Adrenal gland (tissue), 12 donors: ENCODE data around the gene AP2A1. TPM values are rescaled to one million over a fixed set of nuclear protein-coding genes. Genes with fewer than 3 reads are reported as not detected.

ENCODE experiments used
- DNase-seq, 7 donors: peaks; one replicate each; pipeline ENCODE4 v3.0.0-alpha.2; 2019 to 2020
- H3K27ac ChIP-seq, 5 donors: fragments of 200-600 bp; sonication (generic) in 4 of 5; 1 replicate in 3 of 5; 2 replicates in 2 of 5; pipeline versions ENCODE4 v1.5.1 to v1.8.0; 2016 to 2020; ENCODE audit warnings: mild to moderate bottlenecking in 1 of 5
- H3K27me3 ChIP-seq: fragments of 200-600 bp; 2 replicates; pipeline ENCODE4 v1.8.0; 2021
- H3K36me3 ChIP-seq, 2 donors: fragments of 200-600 bp; replicated peaks in 1 of 2; 1 replicate in 1 of 2; 2 replicates in 1 of 2; pipeline versions ENCODE4 v1.5.1 to v1.8.0; 2018 to 2022
- H3K4me1 ChIP-seq, 2 donors: fragments of 200-600 bp; replicated peaks in 1 of 2; 1 replicate in 1 of 2; 2 replicates in 1 of 2; pipeline versions ENCODE4 v1.5.1 to v1.8.0; 2018 to 2021
- H3K4me3 ChIP-seq, 4 donors: fragments of 200-600 bp; sonication (generic) in 3 of 4; one replicate each; pipeline ENCODE4 v1.5.1; 2016 to 2018
- H3K9me3 ChIP-seq, 3 donors: fragments of 200-600 bp; sonication (generic) in 1 of 3; replicated peaks in 1 of 3; 1 replicate in 2 of 3; 2 replicates in 1 of 3; pipeline versions ENCODE4 v1.5.1 to v1.8.0; 2016 to 2021
- POLR2A ChIP-seq, 2 donors: fragments of 450-650 bp; IDR thresholded peaks; one replicate each; pipeline ENCODE4 v1.6.1; 2017; ENCODE audit warnings: antibody characterized with exemption in 2 of 2, mild to moderate bottlenecking in 2 of 2, moderate library complexity in 1 of 2
- WGBS, 4 donors: extraction: QIAGEN DNeasy Blood & Tissue Kit in 2 of 4; methylation state at CpG; one replicate each; pipeline versions ENCODE4 v1.1.5 to v1.1.7; 2013 to 2017; 5-methylcytosine and 5-hydroxymethylcytosine counted together
- intact Hi-C, 2 donors: fragments of 100-400 bp; cut with DNase I; formaldehyde crosslinking; loops; one replicate each; pipeline versions ENCODE4 v1.14.1 to v1.15.0; 2022 to 2023
- polyA plus RNA-seq, 3 donors: library from polyadenylated mRNA; stranded (reverse); fragments of 200-250 nt in 2 of 3; fragments of 350-450 nt in 1 of 3; fragmentation: Illumina TruSeq in 1 of 3; extraction: RNeasy Lipid Tissue Mini Kit (QIAGEN cat#74804) in 1 of 3; gene quantifications; one replicate each; pipeline ENCODE4 v1.2.3, GENCODE V29; 2013 to 2014
- total RNA-seq, 9 donors: library from RNA; depleted of rRNA in 4 of 9; stranded (reverse); fragments of >200 nt in 4 of 9; fragments of 120-200 nt in 1 of 9; fragmentation: NEBNext Ultra II Directional in 1 of 9; extraction: Animal tissue kit (Norgen Biotek cat#: 25700) in 1 of 9; gene quantifications; one replicate each; pipeline versions ENCODE4 v1.1.0 to v1.2.4, GENCODE V29; 2013 to 2023
- TF ChIP-seq, protein P1 (sequence below), 6 experiments: fragments of 450-650 bp in 4 of 6; fragments of 200-600 bp in 2 of 6; sonication (generic) in 1 of 6; IDR thresholded peaks; 1 replicate in 5 of 6; 2 replicates in 1 of 6; pipeline versions ENCODE4 v1.5.1 to v1.8.0; 2016 to 2021; ENCODE audit warnings: antibody characterized with exemption in 6 of 6, mild to moderate bottlenecking in 2 of 6, moderate library complexity in 1 of 6
- donor health status: healthy with polysubstance abuse.
- donor health status: Bipolar disorder and iron deficiency.
- donor health status: DM: yes; HTN: yes; CAD: no.
- donor health status: DM: no; HTN: no; CAD: no.
- donor health status: DM: no; HTN: no; CAD: no.
- donor health status: DM: yes; HTN: yes; CAD: no.

Gene AP2A1
- total and polyA plus RNA-seq, 12 donors = 59.8 to 455 (median 239) TPM

DNA sequence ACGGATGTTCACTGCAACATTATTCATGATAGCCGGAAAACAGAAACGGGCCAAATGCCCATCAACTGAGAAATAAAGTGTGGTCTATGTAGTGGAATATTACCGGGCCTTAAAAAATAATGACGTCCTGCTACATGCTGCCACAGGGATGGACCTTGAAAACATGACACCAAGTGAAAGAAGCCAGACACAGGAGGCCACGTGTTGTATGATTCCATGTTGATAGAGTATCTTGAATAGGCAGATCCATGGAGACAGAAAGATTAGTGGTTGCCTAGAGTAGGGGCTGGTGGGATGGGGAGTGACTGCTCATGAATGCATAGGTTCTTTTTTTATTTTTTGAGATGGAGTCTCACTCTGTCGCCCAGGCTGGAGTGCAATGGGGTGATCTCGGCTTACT, 3.7 kb downstream of the AP2A1 start:
- peak in 1 of 7 donors; percentile 34 for DNase-seq
- TF ChIP-seq, protein P1, sequence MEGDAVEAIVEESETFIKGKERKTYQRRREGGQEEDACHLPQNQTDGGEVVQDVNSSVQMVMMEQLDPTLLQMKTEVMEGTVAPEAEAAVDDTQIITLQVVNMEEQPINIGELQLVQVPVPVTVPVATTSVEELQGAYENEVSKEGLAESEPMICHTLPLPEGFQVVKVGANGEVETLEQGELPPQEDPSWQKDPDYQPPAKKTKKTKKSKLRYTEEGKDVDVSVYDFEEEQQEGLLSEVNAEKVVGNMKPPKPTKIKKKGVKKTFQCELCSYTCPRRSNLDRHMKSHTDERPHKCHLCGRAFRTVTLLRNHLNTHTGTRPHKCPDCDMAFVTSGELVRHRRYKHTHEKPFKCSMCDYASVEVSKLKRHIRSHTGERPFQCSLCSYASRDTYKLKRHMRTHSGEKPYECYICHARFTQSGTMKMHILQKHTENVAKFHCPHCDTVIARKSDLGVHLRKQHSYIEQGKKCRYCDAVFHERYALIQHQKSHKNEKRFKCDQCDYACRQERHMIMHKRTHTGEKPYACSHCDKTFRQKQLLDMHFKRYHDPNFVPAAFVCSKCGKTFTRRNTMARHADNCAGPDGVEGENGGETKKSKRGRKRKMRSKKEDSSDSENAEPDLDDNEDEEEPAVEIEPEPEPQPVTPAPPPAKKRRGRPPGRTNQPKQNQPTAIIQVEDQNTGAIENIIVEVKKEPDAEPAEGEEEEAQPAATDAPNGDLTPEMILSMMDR (IDR thresholded peaks at IDR 0.05) = no peak
- TF ChIP-seq POLR2A (IDR thresholded peaks at IDR 0.05) = no peak
- intact Hi-C loops = no loop called here
- H3K9me3 ChIP-seq = no peaks in the 10 kb centered on the region
- H3K36me3 ChIP-seq = no peaks in the 10 kb centered on the region
- H3K27ac ChIP-seq = peak overlapping the region in 1 of 5 donors; percentile 23
- H3K4me3 ChIP-seq = no peak overlapping the region
- H3K27me3 ChIP-seq = no peaks in the 10 kb centered on the region
- whole genome bisulfite sequencing, 4 donors = 74 to 86% (median 79%) methylated on average over 8 of the region's 8 CpGs
- peaks cover 24 to 35% of the 10 kb centered on the region in 2 donors for H3K4me1 ChIP-seq

DNA sequence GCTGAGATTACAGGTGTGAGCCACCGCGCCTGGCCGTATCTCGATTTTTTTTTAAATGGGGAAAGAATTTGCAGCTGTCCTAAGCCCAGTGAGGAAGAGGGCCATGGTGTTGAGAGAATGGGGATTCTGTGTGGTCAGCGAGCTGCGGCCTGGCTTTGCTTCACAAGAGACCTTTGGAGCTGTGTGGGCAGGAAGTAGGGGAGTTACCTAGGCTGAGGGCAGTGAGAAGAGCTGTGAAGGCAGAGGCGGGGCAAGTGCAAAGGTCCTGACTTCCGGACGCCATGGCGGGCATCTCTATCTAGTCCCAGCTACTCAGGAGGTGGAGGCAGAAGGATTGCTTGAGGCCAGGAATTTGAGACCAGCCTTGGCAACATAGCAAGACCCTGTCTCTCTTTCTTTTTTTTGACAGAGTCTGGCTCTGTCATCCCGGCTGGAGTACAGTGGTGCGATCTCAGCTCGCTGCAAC, 4.9 kb downstream of the AP2A1 start:
- H3K4me1 ChIP-seq = peaks cover 18 to 30% of the 10 kb centered on the region in 2 donors
- TF ChIP-seq POLR2A (IDR thresholded peaks at IDR 0.05) = no peak
- TF ChIP-seq, protein P1 (IDR thresholded peaks at IDR 0.05) = no peak
- no peaks in the 10 kb centered on the region for H3K9me3 ChIP-seq
- H3K27ac ChIP-seq = no peak overlapping the region
- intact Hi-C loops = no loop called here
- H3K4me3 ChIP-seq = no peak overlapping the region
- WGBS, 4 donors = 86 to 93% (median 90%) methylated on average over 13 of the region's 13 CpGs
- no peak for DNase-seq
- H3K27me3 ChIP-seq = no peaks in the 10 kb centered on the region
- H3K36me3 ChIP-seq = no peaks in the 10 kb centered on the region

DNA sequence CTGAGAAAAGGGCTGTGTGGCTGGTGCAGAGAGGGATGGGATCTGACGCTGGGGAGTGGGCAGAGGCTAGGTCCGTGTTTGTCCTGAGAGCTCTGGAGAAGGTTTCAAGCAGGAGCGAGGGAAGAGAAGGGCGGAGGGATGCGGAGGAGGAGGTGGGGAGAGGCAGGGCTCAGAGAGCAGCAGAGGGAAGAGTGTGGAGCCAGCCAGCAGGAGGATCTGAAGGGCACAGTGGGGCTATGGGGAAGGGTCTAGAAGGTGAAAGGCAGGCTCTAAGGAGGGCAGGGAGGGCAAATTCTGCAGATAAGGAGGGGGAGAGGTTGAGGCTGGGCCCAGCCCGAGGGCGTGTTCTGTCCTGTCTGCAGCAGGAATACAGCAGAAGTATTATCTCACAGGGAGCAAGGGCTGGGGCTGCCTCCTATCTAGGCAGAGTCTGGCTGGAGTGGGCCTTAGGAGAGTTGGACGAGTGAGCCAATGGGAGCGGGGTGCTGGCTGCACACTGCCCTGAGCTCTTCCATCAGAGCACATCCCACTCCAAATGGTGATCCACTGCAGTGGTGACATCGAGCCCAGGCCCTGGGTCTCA, 6.1 kb downstream of the AP2A1 start:
- Histone ChIP-seq H3K4me3 (no peak overlapping the region), H3K36me3 (no peaks in the 10 kb centered on the region), H3K27me3 (no peaks in the 10 kb centered on the region), H3K9me3 (no peaks in the 10 kb centered on the region), H3K27ac (no peak overlapping the region), H3K4me1 (peaks cover 18 to 25% of the 10 kb centered on the region in 2 donors)
- intact Hi-C loops = no loop called here
- no peak for DNase-seq
- 85 to 88% (median 86%) methylated on average over 8 to 10 of the region's 10 CpGs for WGBS, 4 donors
- TF ChIP-seq, protein P1 (IDR thresholded peaks at IDR 0.05) = no peak
- no peak for TF ChIP-seq POLR2A (IDR thresholded peaks at IDR 0.05)

DNA sequence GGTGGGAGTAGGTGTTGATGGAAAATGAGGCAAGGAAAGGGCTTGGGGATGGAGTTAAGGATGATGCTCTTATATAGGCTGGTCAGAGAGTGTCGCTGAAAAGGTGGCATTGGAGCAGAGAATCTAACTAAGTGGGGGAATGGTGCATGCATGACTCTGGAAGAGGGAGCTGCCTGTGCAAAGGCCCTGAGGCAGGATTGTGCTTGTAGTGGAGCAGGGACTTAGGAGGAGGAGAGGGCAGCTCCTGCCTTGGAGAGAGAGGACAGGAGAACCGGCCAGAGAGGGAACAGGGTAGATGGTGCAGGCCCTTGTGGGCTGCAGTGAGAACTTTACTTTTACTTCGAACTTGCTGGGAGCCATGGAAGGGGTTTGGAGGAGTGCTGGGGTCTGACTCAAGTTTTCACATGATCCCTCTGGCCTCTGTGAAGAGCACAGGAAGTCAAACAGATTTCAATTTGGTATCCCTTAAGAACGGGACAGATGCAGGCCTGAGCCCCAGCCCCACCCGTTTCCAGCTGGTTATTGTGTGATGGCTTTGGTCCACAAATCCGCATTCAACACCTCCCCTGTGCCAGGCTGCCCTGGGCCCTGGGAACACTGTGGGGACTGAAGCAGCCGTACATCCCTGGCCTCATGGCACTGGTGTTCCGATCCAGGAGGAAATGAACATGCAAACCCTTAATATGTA, 7.0 kb downstream of the AP2A1 start:
- Histone ChIP-seq H3K27ac (no peak overlapping the region), H3K27me3 (no peaks in the 10 kb centered on the region), H3K4me1 (peaks cover 10 to 16% of the 10 kb centered on the region in 2 donors), H3K4me3 (no peak overlapping the region), H3K36me3 (no peaks in the 10 kb centered on the region), H3K9me3 (no peaks in the 10 kb centered on the region)
- 76 to 88% (median 78%) methylated on average over 7 to 8 of the region's 8 CpGs for WGBS, 4 donors
- intact Hi-C loops = no loop called here
- no peak for DNase-seq
- TF ChIP-seq POLR2A (IDR thresholded peaks at IDR 0.05) = no peak
- TF ChIP-seq, protein P1 (IDR thresholded peaks at IDR 0.05) = no peak
